ENCODE measurements around the gene ARHGAP6. TPM values are rescaled to one million over a fixed set of nuclear protein-coding genes. Genes with fewer than 3 reads are reported as not detected.

The ARHGAP6 gene
- total and polyA plus RNA-seq, 2 of the 13 experiments (the other 11 are each of a cell fraction or from before 2014, with no cell fraction given) = 0.11 TPM; not detected in 1

- TF ChIP-seq IRF1 (CRISPR knock-in tag; IDR thresholded peaks at IDR 0.05; ENCODE audit: low read depth) = no peak
- TF ChIP-seq ZUFSP (CRISPR knock-in tag; IDR thresholded peaks at IDR 0.05; ENCODE audit: borderline replicate concordance) = no peak
- TF ChIP-seq CENPX (CRISPR knock-in tag; IDR thresholded peaks at IDR 0.05) = no peak
- TF ChIP-seq SETDB1 (CRISPR knock-in tag; IDR thresholded peaks at IDR 0.05; ENCODE audit: borderline replicate concordance) = no peak
- TF ChIP-seq HOXA7 (CRISPR knock-in tag; IDR thresholded peaks at IDR 0.05) = no peak
- TF ChIP-seq ZNF414 (CRISPR knock-in tag; IDR thresholded peaks at IDR 0.05) = no peak
- TF ChIP-seq MATR3 (CRISPR knock-in tag; IDR thresholded peaks at IDR 0.05) = no peak
- no peak for TF ChIP-seq FOXO1 (CRISPR knock-in tag; IDR thresholded peaks at IDR 0.05)
- no peak for TF ChIP-seq HMGXB4 (CRISPR knock-in tag; IDR thresholded peaks at IDR 0.05; ENCODE audit: borderline replicate concordance in 1 of 2, low read depth in 1 of 2)
These were observed 560.6 kb downstream of the ARHGAP6 start (continued) for GRCh38 chrX:11105080-11105479.

Measured in HepG2 (cell line).